ENCODE data around the gene RASAL2. TPM values are rescaled to one million over a fixed set of nuclear protein-coding genes. Genes with fewer than 3 reads are reported as not detected.

RASAL2 gene
- total RNA-seq, 1 experiment from 2014 or later, result 22.2 TPM

DNA sequence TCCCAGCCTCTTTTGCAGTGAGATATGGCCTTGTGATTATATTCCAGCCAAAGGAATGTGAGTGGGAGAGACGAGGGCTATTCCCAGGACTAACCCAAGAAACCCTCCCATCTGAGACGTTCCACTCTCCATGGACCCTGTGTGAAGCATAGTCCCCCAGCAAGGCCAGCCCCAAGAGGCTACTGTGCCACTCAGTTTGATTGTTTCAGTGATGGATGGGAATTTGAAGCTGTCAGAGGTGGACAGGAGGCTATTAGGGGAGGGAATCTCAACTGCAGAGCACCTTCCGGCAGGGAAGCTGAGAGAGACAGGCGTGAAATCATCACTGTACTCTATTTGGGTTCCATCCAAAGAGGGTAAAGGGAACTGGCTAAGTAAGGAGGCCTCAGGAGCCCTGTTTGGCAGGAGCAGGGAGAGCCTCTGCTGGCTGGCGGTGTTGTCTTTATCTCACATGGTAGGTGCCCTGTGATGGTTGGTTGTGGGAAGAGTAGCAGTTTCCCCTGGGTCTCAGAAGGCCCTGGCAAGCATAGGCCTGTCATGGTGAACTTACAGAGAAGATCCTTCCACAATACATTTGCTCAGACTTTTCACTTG lies 415.6 kb downstream of the RASAL2 start:
- Mint-ChIP-seq H3K27ac (no peak overlapping the region), H3K4me3 (no peak overlapping the region), H3K36me3 (ENCODE audit: insufficient read depth in 1 of 3, low read depth in 3 of 3) (no peaks in the 10 kb centered on the region), H3K27me3 (ENCODE audit: low read depth) (peaks cover 4% of the 10 kb centered on the region), H3K9me3 (no peaks in the 10 kb centered on the region), H3K4me1 (peaks cover 0 to 6% of the 10 kb centered on the region in 2 experiments; a peak in 2 of 4 replicates)
- no peak overlapping the region for H2BK20ac ChIP-seq (ENCODE audit: low read depth, low read length, poor library complexity, severe bottlenecking)
- no peak overlapping the region for H2AFZ ChIP-seq (ENCODE audit: low read length)
- H3K27ac ChIP-seq (ENCODE audit: insufficient read length, low read depth, low read length), result no peak overlapping the region
- H3K23ac ChIP-seq (ENCODE audit: insufficient read length, low read depth, low read length), result no peak overlapping the region
- no peak overlapping the region for H3K9ac ChIP-seq (ENCODE audit: extremely low read depth, insufficient read length, low read length)
- H4K8ac ChIP-seq (replicated peaks; ENCODE audit: insufficient read length, low read depth, low read length), result no peak overlapping the region
- H3K4ac ChIP-seq (ENCODE audit: low read depth, low read length), result no peak overlapping the region
- H3K14ac ChIP-seq (ENCODE audit: insufficient read depth, low read length), result no peak overlapping the region
- no peaks in the 10 kb centered on the region for H4K20me1 ChIP-seq (ENCODE audit: control insufficient read depth, insufficient read depth, insufficient read length)
- WGBS (ENCODE audit: extremely low coverage, insufficient read length, low lambda C conversion rate), result no CpG with 5 or more reads among the region's 5 CpGs
- no peak overlapping the region for H3K18ac ChIP-seq (ENCODE audit: insufficient read length, low read depth, low read length)
- no peak overlapping the region for H2BK15ac ChIP-seq (ENCODE audit: low read depth, low read length)
- no peak overlapping the region for H3K4me2 ChIP-seq (ENCODE audit: insufficient read depth, insufficient read length, low read length)
- no peak overlapping the region for H2BK5ac ChIP-seq (ENCODE audit: insufficient read length, low read length)
- no peak overlapping the region for H4K91ac ChIP-seq (ENCODE audit: insufficient read length, low read depth, low read length)
- no peak for DNase-seq
- H3K27me3 ChIP-seq (ENCODE audit: insufficient read depth, low read length), result no peaks in the 10 kb centered on the region
- H2AK5ac ChIP-seq (ENCODE audit: insufficient read length, low read length), result no peak overlapping the region
- no peaks in the 10 kb centered on the region for H3K79me1 ChIP-seq (ENCODE audit: insufficient read depth, low read depth, low read length, poor library complexity, severe bottlenecking)
- no peaks in the 10 kb centered on the region for H3K9me3 ChIP-seq (ENCODE audit: control insufficient read depth, low read depth, low read length)
- no peak overlapping the region for H2BK12ac ChIP-seq (ENCODE audit: insufficient read length, low read depth, low read length)
- TF ChIP-seq, protein P1, sequence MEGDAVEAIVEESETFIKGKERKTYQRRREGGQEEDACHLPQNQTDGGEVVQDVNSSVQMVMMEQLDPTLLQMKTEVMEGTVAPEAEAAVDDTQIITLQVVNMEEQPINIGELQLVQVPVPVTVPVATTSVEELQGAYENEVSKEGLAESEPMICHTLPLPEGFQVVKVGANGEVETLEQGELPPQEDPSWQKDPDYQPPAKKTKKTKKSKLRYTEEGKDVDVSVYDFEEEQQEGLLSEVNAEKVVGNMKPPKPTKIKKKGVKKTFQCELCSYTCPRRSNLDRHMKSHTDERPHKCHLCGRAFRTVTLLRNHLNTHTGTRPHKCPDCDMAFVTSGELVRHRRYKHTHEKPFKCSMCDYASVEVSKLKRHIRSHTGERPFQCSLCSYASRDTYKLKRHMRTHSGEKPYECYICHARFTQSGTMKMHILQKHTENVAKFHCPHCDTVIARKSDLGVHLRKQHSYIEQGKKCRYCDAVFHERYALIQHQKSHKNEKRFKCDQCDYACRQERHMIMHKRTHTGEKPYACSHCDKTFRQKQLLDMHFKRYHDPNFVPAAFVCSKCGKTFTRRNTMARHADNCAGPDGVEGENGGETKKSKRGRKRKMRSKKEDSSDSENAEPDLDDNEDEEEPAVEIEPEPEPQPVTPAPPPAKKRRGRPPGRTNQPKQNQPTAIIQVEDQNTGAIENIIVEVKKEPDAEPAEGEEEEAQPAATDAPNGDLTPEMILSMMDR (conservative IDR thresholded peaks at IDR 0.05), result no peak
- H3T11ph ChIP-seq (ENCODE audit: low read length), result no peak overlapping the region
- no peaks in the 10 kb centered on the region for H3K4me1 ChIP-seq (ENCODE audit: insufficient read depth, low read length)
- H3K23me2 ChIP-seq (ENCODE audit: insufficient read length, low read depth, low read length, poor library complexity, severe bottlenecking), result no peaks in the 10 kb centered on the region
- H3K56ac ChIP-seq (ENCODE audit: insufficient read length, low read depth, low read length), result no peak overlapping the region
- H3K79me2 ChIP-seq (ENCODE audit: insufficient read depth, low read length), result no peaks in the 10 kb centered on the region
- H2BK120ac ChIP-seq (ENCODE audit: low read depth, low read length, poor library complexity, severe bottlenecking), result no peak overlapping the region
- no peak overlapping the region for H4K5ac ChIP-seq (ENCODE audit: insufficient read length, low read depth, low read length)
